ENCODE measurements around the gene ATG9B. TPM values are rescaled to one million over a fixed set of nuclear protein-coding genes. Genes with fewer than 3 reads are reported as not detected.

ATG9B gene
- total and polyA plus RNA-seq, 2 donors (not counting 1 experiment from before 2014, with no cell fraction given) = under 0.01 to 0.03 TPM

GRCh38 chr7:151032936-151033863 lies 8.9 kb upstream of the ATG9B start:
- no peak overlapping the region for H3K27ac ChIP-seq (ENCODE audit: insufficient read depth, low read length)
- no peak overlapping the region for H3K4me2 ChIP-seq (ENCODE audit: extremely low read depth, insufficient read depth, low read length)
- no peak overlapping the region for H3K9ac ChIP-seq (ENCODE audit: insufficient read depth, low read length)
- TF ChIP-seq CTCF (conservative IDR thresholded peaks at IDR 0.05 in 1 of 2, IDR thresholded peaks at IDR 0.05 in 1 of 2; ENCODE audit: low read depth in 1 of 2, low read length in 2 of 2) (no peak), EZH2 (IDR thresholded peaks at IDR 0.05; ENCODE audit: low read length, missing control alignments) (no peak)
- H3K9me3 ChIP-seq (ENCODE audit: control insufficient read depth, insufficient read depth, low read depth, low read length) = no peaks in the 10 kb centered on the region
- peaks cover 2% of the 10 kb centered on the region for H3K79me2 ChIP-seq (ENCODE audit: control insufficient read depth, insufficient read depth, low read length)
- no peaks in the 10 kb centered on the region for H3K27me3 ChIP-seq (ENCODE audit: control insufficient read depth, insufficient read depth, low read length)
- no peak for DNase-seq (ENCODE audit: low read depth in 2 of 2)
- peaks cover 17% of the 10 kb centered on the region for H3K36me3 ChIP-seq (ENCODE audit: control insufficient read depth, insufficient read depth, low read length)
- no peak overlapping the region for H2AFZ ChIP-seq (ENCODE audit: low read length)
- no peak overlapping the region for H3K4me3 ChIP-seq (replicated peaks in 1 of 4; ENCODE audit: control extremely low read depth in 1 of 4, insufficient read depth in 1 of 4, low read depth in 3 of 4, low read length in 4 of 4)
- H4K20me1 ChIP-seq (ENCODE audit: control insufficient read depth, extremely low read depth, insufficient read depth, low read length) = no peaks in the 10 kb centered on the region
- H3K4me1 ChIP-seq (ENCODE audit: control insufficient read depth, extremely low read depth, insufficient read depth, low read length) = peaks cover 6% of the 10 kb centered on the region

GRCh38 chr7:151031011-151031410 lies 6.7 kb upstream of the ATG9B start:
- no peaks in the 10 kb centered on the region for H3K27me3 ChIP-seq (ENCODE audit: control insufficient read depth, insufficient read depth, low read length)
- no peak overlapping the region for H2AFZ ChIP-seq (ENCODE audit: low read length)
- no peaks in the 10 kb centered on the region for H3K4me1 ChIP-seq (ENCODE audit: control insufficient read depth, extremely low read depth, insufficient read depth, low read length)
- no peak overlapping the region for H3K4me2 ChIP-seq (ENCODE audit: extremely low read depth, insufficient read depth, low read length)
- TF ChIP-seq EZH2 (IDR thresholded peaks at IDR 0.05; ENCODE audit: low read length, missing control alignments) (no peak), CTCF (conservative IDR thresholded peaks at IDR 0.05 in 1 of 2, IDR thresholded peaks at IDR 0.05 in 1 of 2; ENCODE audit: low read depth in 1 of 2, low read length in 2 of 2) (no peak)
- no peak overlapping the region for H3K27ac ChIP-seq (ENCODE audit: insufficient read depth, low read length)
- H4K20me1 ChIP-seq (ENCODE audit: control insufficient read depth, extremely low read depth, insufficient read depth, low read length) = no peaks in the 10 kb centered on the region
- no peaks in the 10 kb centered on the region for H3K9me3 ChIP-seq (ENCODE audit: control insufficient read depth, insufficient read depth, low read depth, low read length)
- no peak overlapping the region for H3K9ac ChIP-seq (ENCODE audit: insufficient read depth, low read length)
- peaks cover 2% of the 10 kb centered on the region for H3K79me2 ChIP-seq (ENCODE audit: control insufficient read depth, insufficient read depth, low read length)
- no peak for DNase-seq (ENCODE audit: low read depth in 2 of 2)
- H3K4me3 ChIP-seq (replicated peaks in 1 of 4; ENCODE audit: control extremely low read depth in 1 of 4, insufficient read depth in 1 of 4, low read depth in 3 of 4, low read length in 4 of 4) = no peak overlapping the region
- peaks cover 9% of the 10 kb centered on the region for H3K36me3 ChIP-seq (ENCODE audit: control insufficient read depth, insufficient read depth, low read length)

DNA sequence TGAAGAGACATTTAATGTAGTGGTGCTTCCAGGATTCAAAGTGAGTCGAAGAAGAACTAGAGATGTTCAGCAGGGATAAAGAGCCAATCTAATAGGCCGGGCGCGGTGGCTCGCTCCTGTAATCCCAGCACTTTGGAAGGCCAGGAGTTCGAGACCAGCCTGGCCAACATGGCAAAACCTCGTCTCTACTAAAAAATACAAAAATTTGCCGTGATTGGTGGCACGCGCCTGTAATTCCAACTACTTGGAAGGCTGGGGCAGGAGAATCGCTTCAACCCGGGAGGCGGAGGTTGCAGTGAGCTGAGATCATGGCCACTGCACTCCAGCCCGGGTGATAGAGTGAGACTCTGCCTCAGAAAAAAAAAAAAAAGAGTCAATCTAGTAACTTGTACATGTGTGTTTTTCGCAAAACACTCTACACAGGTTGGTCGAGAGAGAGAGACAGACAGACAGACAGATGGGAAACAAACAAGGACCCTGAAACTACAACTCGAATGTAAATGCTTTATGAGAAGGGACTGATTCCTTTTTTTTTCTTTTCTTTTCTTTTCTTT lies 4.7 kb upstream of the ATG9B start:
- DNase-seq (ENCODE audit: low read depth in 2 of 2) = no peak
- no peak overlapping the region for H2AFZ ChIP-seq (ENCODE audit: low read length)
- H3K79me2 ChIP-seq (ENCODE audit: control insufficient read depth, insufficient read depth, low read length) = peaks cover 2% of the 10 kb centered on the region
- H3K27ac ChIP-seq (ENCODE audit: insufficient read depth, low read length) = peak overlapping the region; percentile 84
- no peaks in the 10 kb centered on the region for H3K9me3 ChIP-seq (ENCODE audit: control insufficient read depth, insufficient read depth, low read depth, low read length)
- H3K4me1 ChIP-seq (ENCODE audit: control insufficient read depth, extremely low read depth, insufficient read depth, low read length) = no peaks in the 10 kb centered on the region
- H3K36me3 ChIP-seq (ENCODE audit: control insufficient read depth, insufficient read depth, low read length) = no peaks in the 10 kb centered on the region
- TF ChIP-seq EZH2 (IDR thresholded peaks at IDR 0.05; ENCODE audit: low read length, missing control alignments) (no peak), CTCF (conservative IDR thresholded peaks at IDR 0.05 in 1 of 2, IDR thresholded peaks at IDR 0.05 in 1 of 2; ENCODE audit: low read depth in 1 of 2, low read length in 2 of 2) (no peak)
- H3K4me3 ChIP-seq (replicated peaks in 1 of 4; ENCODE audit: control extremely low read depth in 1 of 4, insufficient read depth in 1 of 4, low read depth in 3 of 4, low read length in 4 of 4) = peak overlapping the region; percentile 59 to 89 (median 71)
- H3K4me2 ChIP-seq (ENCODE audit: extremely low read depth, insufficient read depth, low read length) = peak overlapping the region; percentile 76
- no peaks in the 10 kb centered on the region for H4K20me1 ChIP-seq (ENCODE audit: control insufficient read depth, extremely low read depth, insufficient read depth, low read length)
- H3K27me3 ChIP-seq (ENCODE audit: control insufficient read depth, insufficient read depth, low read length) = peaks cover 3% of the 10 kb centered on the region
- H3K9ac ChIP-seq (ENCODE audit: insufficient read depth, low read length) = peak overlapping the region; percentile 80

Measured in fibroblast of lung (primary cell).